SK-N-MC (cell line): ENCODE results near the gene FAM234A.

Experiments
- EZH2 ChIP-seq: fragments of 200-600 bp; sonication (generic); IDR thresholded peaks from one replicate; pipeline ENCODE4 v1.6.1; 2017; ENCODE audit warnings: antibody characterized with exemption
- POLR2AphosphoS5 ChIP-seq: IDR thresholded peaks from 2 replicates; pipeline ENCODE4 v1.6.1; 2012; ENCODE audit warnings: mild to moderate bottlenecking, low read depth, low read length, borderline replicate concordance

GRCh38 chr16:268141-269053 lies 33.8 kb downstream of the FAM234A start:
- TF ChIP-seq POLR2AphosphoS5, result no peak
- no peak for TF ChIP-seq EZH2
